Activated CD8-positive, alpha-beta T cell treated with anti-CD3 and anti-CD28 coated beads for 36 hours (primary cell): ENCODE results near the gene BRK1. TPM values are rescaled to one million over a fixed set of nuclear protein-coding genes. Genes with fewer than 3 reads are reported as not detected.
"Not testable (repeated sequence)": the region's sequence is repeated elsewhere in the genome, so short reads cannot be mapped to it uniquely, and the experiment has no call there.

Source experiments
- ATAC-seq: fragments of 200-7000 bp; cut with Tn5 transposase; one replicate; pipeline ENCODE4 v1.10.0; 2021; ENCODE audit warnings: mild to moderate bottlenecking, moderate library complexity
- CTCF ChIA-PET: fragments of 350-600 bp; sonication (Branson Sonifier 250); formaldehyde crosslinking; loops from one replicate; lab custom pipeline; 2021; ENCODE audit warnings: antibody characterized with exemption; lab: Charles Lee
- POLR2A ChIA-PET: fragments of 350-600 bp; sonication (Branson Sonifier 250); formaldehyde crosslinking; loops from one replicate; lab custom pipeline; 2021; ENCODE audit warnings: antibody characterized with exemption; lab: Charles Lee
- DNase-seq: peaks from one replicate; pipeline ENCODE4 v3.0.0-alpha.2; 2020
- H3K27ac Mint-ChIP-seq: one replicate; pipeline ENCODE4 v1.8.0; 2021; ENCODE audit warnings: mild to moderate bottlenecking, mixed read lengths
- H3K27me3 Mint-ChIP-seq: one replicate; pipeline ENCODE4 v1.8.0; 2021; ENCODE audit warnings: mixed read lengths
- H3K36me3 Mint-ChIP-seq: one replicate; pipeline ENCODE4 v1.8.0; 2021; ENCODE audit warnings: low read depth, mixed read lengths
- H3K4me1 Mint-ChIP-seq: one replicate; pipeline ENCODE4 v1.8.0; 2021; ENCODE audit warnings: low read depth, mixed read lengths
- H3K4me3 Mint-ChIP-seq: one replicate; pipeline ENCODE4 v1.8.0; 2021; ENCODE audit warnings: mild to moderate bottlenecking, moderate library complexity, mixed read lengths
- H3K9me3 Mint-ChIP-seq: one replicate; pipeline ENCODE4 v1.8.0; 2021; ENCODE audit warnings: mixed read lengths
- intact Hi-C: fragments of 100-400 bp; cut with micrococcal nuclease; formaldehyde crosslinking; loops from one replicate; pipeline ENCODE4 v1.10.0; 2022
- total RNA-seq, 2 experiments: library from RNA; stranded (reverse); gene quantifications; one replicate each; pipeline ENCODE4 v1.2.3, GENCODE V29; 2021
- TF ChIP-seq, protein P1 (sequence below): fragments of 200-600 bp; IDR thresholded peaks from one replicate; pipeline ENCODE4 v1.8.0; 2022; ENCODE audit warnings: antibody characterized with exemption, mild to moderate bottlenecking

BRK1 gene
- 100 to 1,000 TPM; 107 to 108 TPM for total RNA-seq

GRCh38 chr3:10115326-10116137, at the start of gene BRK1:
Gene BRK1 (plus strand): TSS chr3:10115675. CDS start chr3:10115702, 27 bp downstream.
- Mint-ChIP-seq H3K9me3 (no peaks in the 10 kb centered on the region), H3K4me1 (peaks cover 26% of the 10 kb centered on the region), H3K27ac (peak within 1 kb of the TSS; percentile 97), H3K4me3 (peak within 1 kb of the TSS; percentile 97), H3K27me3 (no peaks in the 10 kb centered on the region), H3K36me3 (peaks cover 23% of the 10 kb centered on the region)
- POLR2A ChIA-PET: interaction anchor here (0.6 to 1.3 kb wide), 6 partner anchors 10 to 134 kb away, joined by 3 to 5 read pairs (median 4); partner anchors contain the start of gene TATDN2
- intact Hi-C loops: loop anchor here (1.0 kb wide), 1 partner anchor 110 kb away; no protein-coding TSS in a partner anchor
- ATAC-seq (peak; percentile 97), DNase-seq (peak; percentile 98)
- CTCF ChIA-PET: interaction anchor here (1.8 to 2.0 kb wide), 2 partner anchors 148 to 207 kb away, joined by 4 to 9 read pairs; no protein-coding TSS in a partner anchor
- TF ChIP-seq, protein P1, sequence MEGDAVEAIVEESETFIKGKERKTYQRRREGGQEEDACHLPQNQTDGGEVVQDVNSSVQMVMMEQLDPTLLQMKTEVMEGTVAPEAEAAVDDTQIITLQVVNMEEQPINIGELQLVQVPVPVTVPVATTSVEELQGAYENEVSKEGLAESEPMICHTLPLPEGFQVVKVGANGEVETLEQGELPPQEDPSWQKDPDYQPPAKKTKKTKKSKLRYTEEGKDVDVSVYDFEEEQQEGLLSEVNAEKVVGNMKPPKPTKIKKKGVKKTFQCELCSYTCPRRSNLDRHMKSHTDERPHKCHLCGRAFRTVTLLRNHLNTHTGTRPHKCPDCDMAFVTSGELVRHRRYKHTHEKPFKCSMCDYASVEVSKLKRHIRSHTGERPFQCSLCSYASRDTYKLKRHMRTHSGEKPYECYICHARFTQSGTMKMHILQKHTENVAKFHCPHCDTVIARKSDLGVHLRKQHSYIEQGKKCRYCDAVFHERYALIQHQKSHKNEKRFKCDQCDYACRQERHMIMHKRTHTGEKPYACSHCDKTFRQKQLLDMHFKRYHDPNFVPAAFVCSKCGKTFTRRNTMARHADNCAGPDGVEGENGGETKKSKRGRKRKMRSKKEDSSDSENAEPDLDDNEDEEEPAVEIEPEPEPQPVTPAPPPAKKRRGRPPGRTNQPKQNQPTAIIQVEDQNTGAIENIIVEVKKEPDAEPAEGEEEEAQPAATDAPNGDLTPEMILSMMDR: no peak

GRCh38 chr3:10070077-10070476, 45.4 kb upstream of the BRK1 start:
- intact Hi-C loops, DNase-seq, H3K27ac Mint-ChIP-seq, ATAC-seq, H3K4me1 Mint-ChIP-seq, H3K9me3 Mint-ChIP-seq, H3K4me3 Mint-ChIP-seq, CTCF ChIA-PET, H3K27me3 Mint-ChIP-seq, POLR2A ChIA-PET: not testable (repeated sequence)
- H3K36me3 Mint-ChIP-seq: peaks cover 55% of the 10 kb centered on the region

DNA sequence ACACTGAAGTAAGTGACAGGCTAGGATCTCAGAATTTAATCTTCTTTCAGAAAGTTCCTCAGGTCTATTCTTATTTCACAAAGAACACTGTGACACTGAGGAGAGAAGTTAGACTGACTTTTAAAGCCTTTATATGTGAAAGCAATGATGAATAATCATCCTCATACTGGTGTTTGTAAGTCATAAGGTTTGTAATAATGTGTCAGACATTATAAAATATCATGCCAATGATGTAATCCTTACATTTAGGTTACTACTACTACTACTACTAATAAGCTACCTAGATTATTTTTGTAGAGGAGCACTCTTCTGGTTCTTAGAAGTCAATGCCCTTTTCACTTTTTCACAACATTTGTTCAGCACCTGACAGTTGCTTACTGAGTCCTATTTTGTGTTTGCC, 40.8 kb upstream of the BRK1 start:
- intact Hi-C loops: no loop called here
- Mint-ChIP-seq H3K4me1 (peaks cover 3% of the 10 kb centered on the region), H3K36me3 (peaks cover 32% of the 10 kb centered on the region), H3K27me3 (no peaks in the 10 kb centered on the region), H3K4me3 (no peak overlapping the region), H3K9me3 (no peaks in the 10 kb centered on the region), H3K27ac (no peak overlapping the region)
- ChIA-PET POLR2A (interaction anchor here (0.5 kb wide), 1 partner anchor 21 kb away, joined by 3 read pairs; no protein-coding TSS in a partner anchor), CTCF (interaction anchor here (1.5 kb wide), 1 partner anchor 189 kb away, joined by 4 read pairs; no protein-coding TSS in a partner anchor)
- DNase-seq (no peak), ATAC-seq (no peak)
- TF ChIP-seq, protein P1: no peak

- H3K4me3 Mint-ChIP-seq: no peak overlapping the region
These were observed 33.6 kb upstream of the BRK1 start for GRCh38 chr3:10081871-10082270.

GRCh38 chr3:10085738-10086137, 29.7 kb upstream of the BRK1 start:
- H3K4me1 Mint-ChIP-seq: no peaks in the 10 kb centered on the region
- DNase-seq (no peak), ATAC-seq (no peak)
- H3K27ac Mint-ChIP-seq: no peak overlapping the region
- TF ChIP-seq, protein P1: no peak
- H3K4me3 Mint-ChIP-seq: no peak overlapping the region
- no peaks in the 10 kb centered on the region for H3K9me3 Mint-ChIP-seq
- H3K36me3 Mint-ChIP-seq: peaks cover 63% of the 10 kb centered on the region
- H3K27me3 Mint-ChIP-seq: no peaks in the 10 kb centered on the region
- ChIA-PET CTCF (no interaction called here), POLR2A (no interaction called here)
- intact Hi-C loops: no loop called here

More at GRCh38 chr3:10081871-10082270, 33.6 kb upstream of the BRK1 start:
- no peaks in the 10 kb centered on the region for H3K9me3 Mint-ChIP-seq
- H3K4me1 Mint-ChIP-seq: no peaks in the 10 kb centered on the region
- peaks cover 45% of the 10 kb centered on the region for H3K36me3 Mint-ChIP-seq
- no peak for DNase-seq
- POLR2A ChIA-PET: interaction anchor here (0.7 kb wide), 1 partner anchor 14 kb away, joined by 3 read pairs; no protein-coding TSS in a partner anchor
- TF ChIP-seq, protein P1: no peak
- CTCF ChIA-PET: interaction anchor here (0.8 to 1.3 kb wide), 2 partner anchors 14 to 205 kb away, joined by 3 read pairs; no protein-coding TSS in a partner anchor
- no peak overlapping the region for H3K27ac Mint-ChIP-seq
- intact Hi-C loops: no loop called here
- no peaks in the 10 kb centered on the region for H3K27me3 Mint-ChIP-seq
- ATAC-seq: no peak
